Spleen (tissue), 7 donors: ENCODE measurements around the gene GOLGA6D.
"Not testable (repeated sequence)": the region's sequence is repeated elsewhere in the genome, so short reads cannot be mapped to it uniquely, and the experiment has no call there.

ENCODE experiments used
- CTCF ChIP-seq, 11 experiments: fragments of 200-600 bp in 7 of 11; fragments of 450-650 bp in 4 of 11; sonication (generic) in 4 of 11; IDR thresholded peaks in 8 of 11; conservative IDR thresholded peaks in 3 of 11; 1 replicate in 7 of 11; 2 replicates in 4 of 11; pipeline versions ENCODE4 v1.4.0 to v1.8.0; 2016 to 2021; ENCODE audit warnings: antibody characterized with exemption in 11 of 11, inconsistent platforms in 4 of 11, mild to moderate bottlenecking in 1 of 11
- POLR2A ChIP-seq, 3 donors: fragments of 450-650 bp; IDR thresholded peaks; one replicate each; pipeline ENCODE4 v1.5.1; 2017; ENCODE audit warnings: antibody characterized with exemption in 3 of 3, mild to moderate bottlenecking in 1 of 3
- POLR2AphosphoS5 ChIP-seq, 3 donors: sonication (generic); formaldehyde crosslinking; IDR thresholded peaks; one replicate each; pipeline ENCODE4 v1.5.1; 2017; ENCODE audit warnings: antibody characterized with exemption in 3 of 3
- donor health status: DM: no; HTN: no; CAD: no; lungs with moderate emphysema.
- donor health status: DM: no; HTN: no; CAD: no.
- donor health status: DM: no; HTN: no; CAD: no.

GRCh38 chr15:75300026-75300425, 17.4 kb downstream of the GOLGA6D start:
- TF ChIP-seq POLR2A (IDR thresholded peaks at IDR 0.05); CTCF (IDR thresholded peaks at IDR 0.05 in 8 of 11, conservative IDR thresholded peaks at IDR 0.05 in 3 of 11); POLR2AphosphoS5 (IDR thresholded peaks at IDR 0.05): not testable (repeated sequence)
